NCI-H1930 (cell line): ENCODE measurements around the gene TAF6.

Experiments
- DNase-seq, 2 experiments: peaks; one replicate each; lab custom pipeline; 2025; lab: John Stamatoyannopoulos, UW

TAF6 gene

GRCh38 chr7:100119072-100119969 lies at the start of gene TAF6, which contains the start of gene CNPY4:
Gene TAF6 (minus strand): TSS chr7:100119358. CDS start chr7:100114209, 5,149 bp downstream.
Gene CNPY4 (plus strand): TSS chr7:100119634. CDS start chr7:100119745, 111 bp downstream.
- peak; percentile 95 to 96 for DNase-seq

- DNase-seq, result no peak
These were observed 48.8 kb upstream of the TAF6 start for GRCh38 chr7:100167912-100168323.

- no peak for DNase-seq
These were observed 48.1 kb upstream of the TAF6 start for GRCh38 chr7:100166970-100167911.

- DNase-seq, result no peak
These were observed 47.3 kb upstream of the TAF6 start for GRCh38 chr7:100166317-100166940.

GRCh38 chr7:100163871-100164270 lies 44.7 kb upstream of the TAF6 start:
- no peak for DNase-seq

GRCh38 chr7:100163006-100163531 lies 43.9 kb upstream of the TAF6 start:
- no peak for DNase-seq

GRCh38 chr7:100160067-100160466 lies 40.9 kb upstream of the TAF6 start:
- no peak for DNase-seq

- no peak for DNase-seq
These were observed 40.0 kb upstream of the TAF6 start for GRCh38 chr7:100159099-100159623.

- DNase-seq, result peak; percentile 66 to 85
These were observed 39.3 kb upstream of the TAF6 start, which contains the start of gene TRAPPC14 for GRCh38 chr7:100158229-100159098. Gene TRAPPC14 (minus strand): TSS chr7:100158723. CDS start chr7:100158499, 224 bp downstream.

- peak in 1 of 2 experiments; percentile 24 for DNase-seq
These were observed 38.4 kb upstream of the TAF6 start for GRCh38 chr7:100157334-100158228.

- DNase-seq, result no peak
These were observed 37.8 kb upstream of the TAF6 start for GRCh38 chr7:100157069-100157333.

- DNase-seq, result no peak
These were observed 37.3 kb upstream of the TAF6 start for GRCh38 chr7:100156331-100157068.

- no peak for DNase-seq
These were observed 36.6 kb upstream of the TAF6 start for GRCh38 chr7:100155553-100156317.

GRCh38 chr7:100154651-100155491 lies 35.7 kb upstream of the TAF6 start:
- no peak for DNase-seq

GRCh38 chr7:100153708-100154535 lies 34.8 kb upstream of the TAF6 start:
- no peak for DNase-seq
